GM19324 (cell line): Measurements from ENCODE around the gene ARSI.
"Not testable (repeated sequence)": the region's sequence is repeated elsewhere in the genome, so short reads cannot be mapped to it uniquely, and the experiment has no call there.

Source experiments
- ATAC-seq: cut with Tn5 transposase; IDR thresholded peaks from one replicate; pipeline ENCODE4 v1.9.1; 2021; ENCODE audit warnings: mild to moderate bottlenecking, moderate library complexity; ENCODE audit not compliant: unreplicated experiment, low FRiP score

ARSI gene

GRCh38 chr5:150252489-150252888 lies 50.2 kb downstream of the ARSI start:
- no peak for ATAC-seq

GRCh38 chr5:150251504-150251903 lies 51.2 kb downstream of the ARSI start:
- no peak for ATAC-seq

GRCh38 chr5:150249744-150250143 lies 53.0 kb downstream of the ARSI start:
- no peak for ATAC-seq

GRCh38 chr5:150248946-150249345 lies 53.8 kb downstream of the ARSI start:
- ATAC-seq = no peak

GRCh38 chr5:150248493-150248892 lies 54.2 kb downstream of the ARSI start:
- ATAC-seq = not testable (repeated sequence)

GRCh38 chr5:150247726-150248125 lies 55.0 kb downstream of the ARSI start:
- ATAC-seq = no peak

GRCh38 chr5:150246835-150247234 lies 55.9 kb downstream of the ARSI start:
- no peak for ATAC-seq

GRCh38 chr5:150246429-150246828 lies 56.3 kb downstream of the ARSI start:
- no peak for ATAC-seq
